HFFc6 (cell line): Measurements from ENCODE around the gene SPATS2L. TPM values are rescaled to one million over a fixed set of nuclear protein-coding genes. Genes with fewer than 3 reads are reported as not detected.
A peak's percentile ranks its signal among the peaks of the same experiment; 100 is the strongest.

Experiments used
- DNase-seq: peaks from one replicate; pipeline ENCODE4 v3.0.0-alpha.2; 2018
- H3K27ac Mint-ChIP-seq: 2 replicates; pipeline ENCODE4 v1.8.0; 2020; ENCODE audit warnings: mild to moderate bottlenecking, mixed read lengths
- H3K27me3 Mint-ChIP-seq: 2 replicates; pipeline ENCODE4 v1.8.0; 2021; ENCODE audit warnings: mild to moderate bottlenecking, moderate library complexity, mixed read lengths; ENCODE audit not compliant: insufficient read depth
- H3K36me3 Mint-ChIP-seq: 2 replicates; pipeline ENCODE4 v1.8.0; 2021; ENCODE audit warnings: low read depth, mixed read lengths
- H3K4me1 Mint-ChIP-seq: 2 replicates; pipeline ENCODE4 v1.8.0; 2020; ENCODE audit warnings: low read depth, mixed read lengths
- H3K4me3 Mint-ChIP-seq: 2 replicates; pipeline ENCODE4 v1.8.0; 2020; ENCODE audit warnings: mild to moderate bottlenecking, moderate library complexity, mixed read lengths
- H3K9me3 Mint-ChIP-seq: 2 replicates; pipeline ENCODE4 v1.8.0; 2020; ENCODE audit warnings: mild to moderate bottlenecking, mixed read lengths
- CTCF ChIP-seq: fragments of 200-600 bp; sonication (generic); IDR thresholded peaks from 2 replicates; pipeline ENCODE4 v1.5.0; 2021; ENCODE audit warnings: antibody characterized with exemption, mild to moderate bottlenecking
- total RNA-seq, 6 experiments: library from RNA; stranded (reverse); fragmentation: NEBNext Ultra II Directional; extraction: Animal tissue kit (Norgen Biotek cat#: 25700); gene quantifications; 2 replicates in 1 of 6; 3 replicates in 5 of 6; pipeline ENCODE4 v1.2.3, GENCODE V29; 2021

The SPATS2L gene
- total RNA-seq, 6 experiments from 2014 or later, result 146 to 205 (median 198) TPM

- H3K4me3 Mint-ChIP-seq, result no peak overlapping the region
- H3K9me3 Mint-ChIP-seq, result no peaks in the 10 kb centered on the region
- H3K27me3 Mint-ChIP-seq, result peaks cover 3% of the 10 kb centered on the region; the same call in 1 of the 2 replicates
- H3K36me3 Mint-ChIP-seq, result no peaks in the 10 kb centered on the region
- no peak overlapping the region for H3K27ac Mint-ChIP-seq
- no peak for DNase-seq
- TF ChIP-seq CTCF, result no peak
- no peaks in the 10 kb centered on the region; the same call in 1 of the 2 replicates for H3K4me1 Mint-ChIP-seq
These were observed 26.6 kb upstream of the SPATS2L start for GRCh38 chr2:200279857-200280256.

GRCh38 chr2:200286578-200286977, 19.9 kb upstream of the SPATS2L start:
- Mint-ChIP-seq H3K4me1 (peaks cover 24% of the 10 kb centered on the region), H3K27ac (no peak overlapping the region), H3K27me3 (peaks cover 6% of the 10 kb centered on the region), H3K9me3 (no peaks in the 10 kb centered on the region; the same call in 1 of the 2 replicates), H3K36me3 (no peaks in the 10 kb centered on the region), H3K4me3 (no peak overlapping the region)
- TF ChIP-seq CTCF, result no peak
- DNase-seq, result no peak

- Mint-ChIP-seq H3K27ac (peak overlapping the region; percentile 60), H3K36me3 (no peaks in the 10 kb centered on the region), H3K9me3 (no peaks in the 10 kb centered on the region; the same call in 1 of the 2 replicates), H3K4me1 (peaks cover 24% of the 10 kb centered on the region), H3K4me3 (peak overlapping the region; percentile 29), H3K27me3 (peaks cover 2% of the 10 kb centered on the region)
- DNase-seq, result peak; percentile 79
- TF ChIP-seq CTCF, result no peak
These were observed 17.6 kb upstream of the SPATS2L start for GRCh38 chr2:200288670-200289429.

GRCh38 chr2:200296118-200296517, 10.4 kb upstream of the SPATS2L start:
- Mint-ChIP-seq H3K27ac (no peak overlapping the region), H3K27me3 (peaks cover 6% of the 10 kb centered on the region), H3K4me3 (no peak overlapping the region), H3K36me3 (no peaks in the 10 kb centered on the region), H3K9me3 (no peaks in the 10 kb centered on the region), H3K4me1 (peaks cover 12% of the 10 kb centered on the region)
- DNase-seq, result no peak
- TF ChIP-seq CTCF, result no peak

GRCh38 chr2:200297100-200297499, 9.4 kb upstream of the SPATS2L start:
- Mint-ChIP-seq H3K27ac (no peak overlapping the region), H3K36me3 (no peaks in the 10 kb centered on the region), H3K4me1 (peaks cover 22% of the 10 kb centered on the region), H3K9me3 (no peaks in the 10 kb centered on the region), H3K27me3 (peaks cover 6% of the 10 kb centered on the region), H3K4me3 (no peak overlapping the region)
- no peak for TF ChIP-seq CTCF
- DNase-seq, result no peak
